HEK293 (cell line): ENCODE measurements around the gene D2HGDH.
A peak's percentile ranks its signal among the peaks of the same experiment; 100 is the strongest.

ENCODE experiments used
- BCL11A ChIP-seq: fragments of 450-650 bp; formaldehyde crosslinking; IDR thresholded peaks from 2 replicates; pipeline ENCODE4 v1.5.1; 2016; ENCODE audit warnings: low read depth, missing biosample characterization, missing genetic modification characterization
- CTCF ChIP-seq: fragments of 450-650 bp; formaldehyde crosslinking; IDR thresholded peaks from 2 replicates; pipeline ENCODE4 v1.5.1; 2016; ENCODE audit warnings: missing biosample characterization, missing genetic modification characterization
- EGR2 ChIP-seq: fragments of 450-650 bp; formaldehyde crosslinking; IDR thresholded peaks from 2 replicates; pipeline ENCODE4 v1.5.1; 2016; ENCODE audit warnings: low read depth, missing biosample characterization, missing genetic modification characterization
- ELK4 ChIP-seq: IDR thresholded peaks from 2 replicates; pipeline ENCODE4 v1.6.1; 2011; ENCODE audit warnings: mild to moderate bottlenecking, low read depth, low read length, borderline replicate concordance
- GLI2 ChIP-seq: fragments of 450-650 bp; formaldehyde crosslinking; IDR thresholded peaks from 2 replicates; pipeline ENCODE4; 2017; ENCODE audit warnings: missing biosample characterization, missing genetic modification characterization, low read depth, borderline replicate concordance
- GLIS2 ChIP-seq: fragments of 450-650 bp; formaldehyde crosslinking; IDR thresholded peaks from 2 replicates; pipeline ENCODE4 v1.5.1; 2016; ENCODE audit warnings: missing biosample characterization, missing genetic modification characterization
- KLF10 ChIP-seq: fragments of 450-650 bp; IDR thresholded peaks from 2 replicates; pipeline ENCODE4 v1.5.1; 2018; ENCODE audit warnings: missing biosample characterization, mild to moderate bottlenecking, missing genetic modification characterization
- MZF1 ChIP-seq: fragments of 450-650 bp; formaldehyde crosslinking; IDR thresholded peaks from 2 replicates; pipeline ENCODE4 v1.5.1; 2017; ENCODE audit warnings: missing biosample characterization, missing genetic modification characterization, borderline replicate concordance
- SP2 ChIP-seq: fragments of 450-650 bp; formaldehyde crosslinking; IDR thresholded peaks from 2 replicates; pipeline ENCODE4 v1.5.1; 2016; ENCODE audit warnings: missing biosample characterization, missing genetic modification characterization
- SP7 ChIP-seq: fragments of 450-650 bp; formaldehyde crosslinking; IDR thresholded peaks from 2 replicates; pipeline ENCODE4 v1.5.1; 2016; ENCODE audit warnings: missing biosample characterization, missing genetic modification characterization
- TCF7L2 ChIP-seq: IDR thresholded peaks from 2 replicates; pipeline ENCODE4 v1.6.1; 2011; ENCODE audit warnings: low read depth, mild to moderate bottlenecking, inconsistent platforms, low read length, moderate library complexity, borderline replicate concordance
- WT1 ChIP-seq: fragments of 450-650 bp; formaldehyde crosslinking; IDR thresholded peaks from 2 replicates; pipeline ENCODE4 v1.5.1; 2016; ENCODE audit warnings: missing biosample characterization, missing genetic modification characterization
- ZBTB11 ChIP-seq: fragments of 450-650 bp; formaldehyde crosslinking; conservative IDR thresholded peaks from 2 replicates; pipeline ENCODE4 v1.5.1; 2016; ENCODE audit warnings: low read depth, missing biosample characterization, missing genetic modification characterization
- ZBTB21 ChIP-seq: fragments of 450-650 bp; formaldehyde crosslinking; IDR thresholded peaks from 2 replicates; pipeline ENCODE4 v1.5.1; 2017; ENCODE audit warnings: missing biosample characterization, missing genetic modification characterization
- ZBTB6 ChIP-seq: fragments of 450-650 bp; formaldehyde crosslinking; IDR thresholded peaks from 2 replicates; pipeline ENCODE4 v1.5.1; 2017; ENCODE audit warnings: missing biosample characterization, missing genetic modification characterization
- ZBTB8A ChIP-seq: fragments of 450-650 bp; formaldehyde crosslinking; IDR thresholded peaks from 2 replicates; pipeline ENCODE4 v1.5.1; 2016; ENCODE audit warnings: missing biosample characterization, missing genetic modification characterization
- ZNF140 ChIP-seq: fragments of 450-650 bp; formaldehyde crosslinking; IDR thresholded peaks from 2 replicates; pipeline ENCODE4 v1.5.1; 2016; ENCODE audit warnings: missing biosample characterization, missing genetic modification characterization
- ZNF155 ChIP-seq: fragments of 450-650 bp; formaldehyde crosslinking; IDR thresholded peaks from 2 replicates; pipeline ENCODE4 v1.5.1; 2016; ENCODE audit warnings: missing biosample characterization, missing genetic modification characterization
- ZNF157 ChIP-seq: fragments of 450-650 bp; formaldehyde crosslinking; IDR thresholded peaks from 2 replicates; pipeline ENCODE4 v1.5.1; 2016; ENCODE audit warnings: missing biosample characterization, missing genetic modification characterization
- ZNF175 ChIP-seq: fragments of 450-650 bp; formaldehyde crosslinking; IDR thresholded peaks from 2 replicates; pipeline ENCODE4 v1.5.1; 2016; ENCODE audit warnings: missing biosample characterization, missing genetic modification characterization
- ZNF311 ChIP-seq: fragments of 450-650 bp; formaldehyde crosslinking; IDR thresholded peaks from 2 replicates; pipeline ENCODE4 v1.5.1; 2017; ENCODE audit warnings: missing biosample characterization, missing genetic modification characterization, borderline replicate concordance
- ZNF416 ChIP-seq: fragments of 450-650 bp; formaldehyde crosslinking; IDR thresholded peaks from 2 replicates; pipeline ENCODE4 v1.5.1; 2016; ENCODE audit warnings: missing biosample characterization, missing genetic modification characterization
- ZNF426 ChIP-seq: fragments of 450-650 bp; formaldehyde crosslinking; IDR thresholded peaks from 2 replicates; pipeline ENCODE4 v1.5.1; 2017; ENCODE audit warnings: missing biosample characterization, missing genetic modification characterization, mild to moderate bottlenecking, inconsistent platforms, moderate library complexity
- ZNF529 ChIP-seq: fragments of 450-650 bp; formaldehyde crosslinking; IDR thresholded peaks from 2 replicates; pipeline ENCODE4 v1.5.1; 2017; ENCODE audit warnings: missing genetic modification characterization, missing biosample characterization; ENCODE audit not compliant: insufficient replicate concordance
- ZNF558 ChIP-seq: fragments of 450-650 bp; formaldehyde crosslinking; IDR thresholded peaks from 2 replicates; pipeline ENCODE4 v1.5.1; 2016; ENCODE audit warnings: missing biosample characterization, missing genetic modification characterization
- ZNF561 ChIP-seq: fragments of 450-650 bp; IDR thresholded peaks from 2 replicates; pipeline ENCODE4 v1.5.1; 2018; ENCODE audit warnings: missing biosample characterization, missing genetic modification characterization, borderline replicate concordance
- ZNF610 ChIP-seq: fragments of 450-650 bp; formaldehyde crosslinking; IDR thresholded peaks from 2 replicates; pipeline ENCODE4 v1.5.1; 2016; ENCODE audit warnings: missing biosample characterization, missing genetic modification characterization, borderline replicate concordance
- ZNF645 ChIP-seq: fragments of 450-650 bp; formaldehyde crosslinking; IDR thresholded peaks from 2 replicates; pipeline ENCODE4; 2016; ENCODE audit warnings: missing biosample characterization, missing genetic modification characterization
- ZNF654 ChIP-seq: fragments of 450-650 bp; formaldehyde crosslinking; IDR thresholded peaks from 2 replicates; pipeline ENCODE4 v1.5.1; 2016; ENCODE audit warnings: low read depth, missing biosample characterization, missing genetic modification characterization
- ZNF776 ChIP-seq: fragments of 450-650 bp; formaldehyde crosslinking; IDR thresholded peaks from 2 replicates; pipeline ENCODE4 v1.5.0; 2017; ENCODE audit warnings: missing biosample characterization, missing genetic modification characterization, borderline replicate concordance
- ZNF837 ChIP-seq: fragments of 450-650 bp; formaldehyde crosslinking; IDR thresholded peaks from 2 replicates; pipeline ENCODE4 v1.5.1; 2016; ENCODE audit warnings: missing biosample characterization, missing genetic modification characterization
- ZXDB ChIP-seq: fragments of 450-650 bp; formaldehyde crosslinking; IDR thresholded peaks from 2 replicates; pipeline ENCODE4 v1.5.1; 2016; ENCODE audit warnings: missing biosample characterization, missing genetic modification characterization

D2HGDH gene

GRCh38 chr2:241702155-241703031 is 32.0 kb upstream of the D2HGDH start (continued):
- TF ChIP-seq ZNF610 (no peak), ZBTB8A (tag by site-specific recombination) (peak; percentile 78), ZXDB (tag by site-specific recombination) (0 out of 2 replicates have a peak, but pooled peaks have one; percentile 33), ZBTB21 (tag by site-specific recombination) (no peak), ZNF645 (tag by site-specific recombination) (no peak), TCF7L2 (no peak), SP2 (tag by site-specific recombination) (peak; percentile 38), ZNF558 (tag by site-specific recombination) (no peak), ZNF140 (no peak), ZBTB11 (tag by site-specific recombination) (no peak), ZNF311 (tag by site-specific recombination) (no peak), MZF1 (no peak), ZNF426 (tag by site-specific recombination) (no peak), EGR2 (tag by site-specific recombination) (peak; percentile 76), ZNF529 (tag by site-specific recombination) (no peak), GLI2 (no peak), ZBTB6 (tag by site-specific recombination) (peak; percentile 52; the same call in 1 of the 2 replicates), BCL11A (tag by site-specific recombination) (no peak), ZNF837 (tag by site-specific recombination) (no peak), ZNF561 (peak; percentile 51; the same call in 1 of the 2 replicates), ZNF157 (tag by site-specific recombination) (no peak), ZNF654 (tag by site-specific recombination) (no peak), ZNF416 (tag by site-specific recombination) (no peak), SP7 (tag by site-specific recombination) (0 out of 2 replicates have a peak, but pooled peaks have one; percentile 25), WT1 (no peak), KLF10 (tag by site-specific recombination) (peak; percentile 48; the same call in 1 of the 2 replicates), ZNF175 (tag by site-specific recombination) (no peak), CTCF (tag by site-specific recombination) (peak; percentile 98), ELK4 (no peak), GLIS2 (tag by site-specific recombination) (peak; percentile 91), ZNF776 (tag by site-specific recombination) (no peak), ZNF155 (tag by site-specific recombination) (no peak)
